GM12872 (cell line): ENCODE data around the gene NME1.

Experiments
- CTCF ChIP-seq: IDR thresholded peaks from 3 replicates; pipeline ENCODE4 v1.5.1; 2011; ENCODE audit warnings: low read depth, mild to moderate bottlenecking, low read length, moderate library complexity; ENCODE audit not compliant: insufficient read depth

NME1 gene

GRCh38 chr17:51135956-51136355 lies 17.4 kb upstream of the NME1 start:
- TF ChIP-seq CTCF: no peak

GRCh38 chr17:51142597-51142996 lies 10.8 kb upstream of the NME1 start:
- TF ChIP-seq CTCF: no peak

- TF ChIP-seq CTCF: no peak
Measured at GRCh38 chr17:51144266-51145022, 8.9 kb upstream of the NME1 start.

- TF ChIP-seq CTCF: no peak
Measured at GRCh38 chr17:51147650-51148049, 5.7 kb upstream of the NME1 start.

- no peak for TF ChIP-seq CTCF
Measured at GRCh38 chr17:51149163-51149562, 4.2 kb upstream of the NME1 start.

- TF ChIP-seq CTCF: no peak
Measured at GRCh38 chr17:51150932-51151331, 2.4 kb upstream of the NME1 start.

- TF ChIP-seq CTCF: no peak
Measured at GRCh38 chr17:51152766-51153209, 571 bp upstream of the NME1 start.
